HepG2 (cell line): Measurements from ENCODE around the gene KMT2D. TPM values are rescaled to one million over a fixed set of nuclear protein-coding genes. Genes with fewer than 3 reads are reported as not detected.

ENCODE experiments used
- EHMT2 ChIP-seq: fragments of 200-600 bp; sonication (generic); IDR thresholded peaks from 2 replicates; pipeline ENCODE4 v1.7.0; 2017; ENCODE audit warnings: antibody characterized with exemption, low read depth, low read length, borderline replicate concordance
- FOXA3 ChIP-seq: IDR thresholded peaks from 2 replicates; pipeline ENCODE4 v1.6.1; 2016; ENCODE audit warnings: missing genetic modification reagents, missing compliant biosample characterization
- FOXJ3 ChIP-seq: sonication (generic); formaldehyde crosslinking; IDR thresholded peaks from 2 replicates; pipeline ENCODE4 v1.4.0; 2020; ENCODE audit warnings: missing genetic modification reagents, mild to moderate bottlenecking, borderline replicate concordance
- HNRNPH1 ChIP-seq: fragments of 200-400 bp; formaldehyde crosslinking; optimal IDR thresholded peaks from 2 replicates; pipeline ENCODE3; 2017; ENCODE audit warnings: mild to moderate bottlenecking, low read depth, low read length
- MAFG ChIP-seq: sonication (generic); formaldehyde crosslinking; IDR thresholded peaks from 2 replicates; pipeline ENCODE4 v1.5.1; 2020; ENCODE audit warnings: mild to moderate bottlenecking, missing genetic modification reagents
- PHB2 ChIP-seq: fragments of 450-650 bp; IDR thresholded peaks from 2 replicates; pipeline ENCODE4 v1.6.1; 2018; ENCODE audit not compliant: partially characterized antibody
- POGZ ChIP-seq: sonication (generic); formaldehyde crosslinking; IDR thresholded peaks from 2 replicates; pipeline ENCODE4 v1.4.0; 2020; ENCODE audit warnings: mild to moderate bottlenecking, missing genetic modification reagents
- SRSF4 ChIP-seq: fragments of 200-400 bp; formaldehyde crosslinking; IDR thresholded peaks from one replicate; pipeline ENCODE4 v1.6.1; 2018; ENCODE audit warnings: mild to moderate bottlenecking, low read depth, low read length, moderate library complexity; ENCODE audit not compliant: poor library complexity, severe bottlenecking
- ZNF180 ChIP-seq: sonication (generic); formaldehyde crosslinking; IDR thresholded peaks from 2 replicates; pipeline ENCODE4 v1.4.0; 2020; ENCODE audit warnings: low read depth, missing genetic modification reagents, borderline replicate concordance
- ZNF232 ChIP-seq: sonication (generic); formaldehyde crosslinking; IDR thresholded peaks from 2 replicates; pipeline ENCODE4 v1.4.0; 2020; ENCODE audit warnings: missing genetic modification reagents, borderline replicate concordance
- ZNF33B ChIP-seq: sonication (generic); formaldehyde crosslinking; IDR thresholded peaks from 2 replicates; pipeline ENCODE4 v1.5.1; 2020; ENCODE audit warnings: mild to moderate bottlenecking, missing genetic modification reagents
- polyA plus RNA-seq, 8 experiments: library from polyadenylated mRNA; depleted of rRNA in 3 of 8; stranded (reverse) in 7 of 8; unstranded in 1 of 8; fragments of >200 nt; fragmentation: Illumina TruSeq in 4 of 8; extraction: Trizol in 4 of 8; gene quantifications; 2 replicates each; pipeline versions ENCODE4 v1.2.1 to v1.2.3, GENCODE V29; 2011 to 2016; ENCODE audit warnings: low read depth in 4 of 8, missing spikeins in 1 of 8, mixed read lengths in 1 of 8; ENCODE audit not compliant: insufficient read depth in 1 of 8
- total RNA-seq, 5 experiments: library from RNA; depleted of rRNA; stranded (reverse); fragments of >200 nt; fragmentation: Illumina TruSeq; extraction: Trizol; gene quantifications; 2 replicates each; pipeline ENCODE4 v1.2.3, GENCODE V29; 2016; ENCODE audit warnings: low read depth in 1 of 5
- TF ChIP-seq, protein P1 (sequence below): IDR thresholded peaks from 2 replicates; pipeline ENCODE4 v1.6.1; 2016; ENCODE audit warnings: missing biosample characterization, missing genetic modification reagents, low read depth
- TF ChIP-seq, protein P2 (sequence below): sonication (generic); formaldehyde crosslinking; IDR thresholded peaks from 2 replicates; pipeline ENCODE4 v1.4.0; 2020; ENCODE audit warnings: missing genetic modification reagents
- TF ChIP-seq, protein P3 (sequence below): sonication (generic); formaldehyde crosslinking; IDR thresholded peaks from 2 replicates; pipeline ENCODE4 v1.8.1; 2022; ENCODE audit warnings: mild to moderate bottlenecking, missing genetic modification reagents
- TF ChIP-seq, protein P4 (sequence below): sonication (generic); formaldehyde crosslinking; IDR thresholded peaks from 2 replicates; pipeline ENCODE4; 2020; ENCODE audit warnings: missing genetic modification reagents, mild to moderate bottlenecking, borderline replicate concordance
- TF ChIP-seq, protein P5 (sequence below): sonication (generic); formaldehyde crosslinking; IDR thresholded peaks from 2 replicates; pipeline ENCODE4 v1.5.0; 2020; ENCODE audit warnings: mild to moderate bottlenecking, missing genetic modification reagents

KMT2D gene
- total and polyA plus RNA-seq, 2 of the 13 experiments (the other 11 are each of a cell fraction or from before 2014, with no cell fraction given) = 8.1 to 10.4 TPM

DNA sequence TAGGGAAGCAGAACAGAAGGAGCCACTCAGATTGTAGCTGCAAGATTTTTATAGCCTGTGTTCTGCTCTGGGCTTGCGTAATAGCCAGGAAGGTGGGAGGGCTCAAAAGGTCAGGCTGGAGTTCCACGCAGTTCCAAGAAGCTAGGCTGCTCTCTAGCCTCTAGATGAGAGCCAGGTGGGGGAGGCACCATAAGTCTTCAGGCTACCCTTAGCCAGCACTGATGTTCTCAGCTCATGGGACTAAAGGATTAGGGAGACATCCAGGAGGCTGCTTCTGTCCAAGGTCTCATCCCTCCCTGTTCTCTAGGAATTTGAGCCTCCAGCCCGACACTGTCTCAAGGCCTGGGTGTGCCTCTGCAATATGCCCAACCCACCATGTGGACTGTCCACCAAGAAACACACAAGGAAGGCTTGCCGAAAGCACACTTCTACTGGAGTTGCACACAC lies 48.4 kb upstream of the KMT2D start (continued):
- TF ChIP-seq, protein P1, sequence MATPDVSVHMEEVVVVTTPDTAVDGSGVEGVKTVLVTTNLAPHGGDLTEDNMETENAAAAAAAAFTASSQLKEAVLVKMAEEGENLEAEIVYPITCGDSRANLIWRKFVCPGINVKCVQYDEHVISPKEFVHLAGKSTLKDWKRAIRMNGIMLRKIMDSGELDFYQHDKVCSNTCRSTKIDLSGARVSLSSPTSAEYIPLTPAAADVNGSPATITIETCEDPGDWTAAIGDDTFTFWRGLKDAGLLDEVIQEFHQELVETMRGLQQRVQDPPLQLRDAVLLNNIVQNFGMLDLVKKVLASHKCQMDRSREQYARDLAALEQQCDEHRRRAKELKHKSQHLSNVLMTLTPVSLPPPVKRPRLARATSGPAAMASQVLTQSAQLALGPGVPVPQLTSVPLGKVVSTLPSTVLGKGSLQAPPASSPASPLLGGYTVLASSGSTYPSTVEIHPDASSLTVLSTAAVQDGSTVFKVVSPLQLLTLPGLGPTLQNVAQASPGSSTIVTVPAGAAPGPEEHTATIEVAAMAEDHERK (CRISPR knock-in tag) = no peak
- TF ChIP-seq FOXA3 (CRISPR knock-in tag) = no peak
- TF ChIP-seq EHMT2 = no peak
- no peak for TF ChIP-seq SRSF4
- TF ChIP-seq PHB2 = no peak
- no peak for TF ChIP-seq MAFG
- TF ChIP-seq, protein P2, sequence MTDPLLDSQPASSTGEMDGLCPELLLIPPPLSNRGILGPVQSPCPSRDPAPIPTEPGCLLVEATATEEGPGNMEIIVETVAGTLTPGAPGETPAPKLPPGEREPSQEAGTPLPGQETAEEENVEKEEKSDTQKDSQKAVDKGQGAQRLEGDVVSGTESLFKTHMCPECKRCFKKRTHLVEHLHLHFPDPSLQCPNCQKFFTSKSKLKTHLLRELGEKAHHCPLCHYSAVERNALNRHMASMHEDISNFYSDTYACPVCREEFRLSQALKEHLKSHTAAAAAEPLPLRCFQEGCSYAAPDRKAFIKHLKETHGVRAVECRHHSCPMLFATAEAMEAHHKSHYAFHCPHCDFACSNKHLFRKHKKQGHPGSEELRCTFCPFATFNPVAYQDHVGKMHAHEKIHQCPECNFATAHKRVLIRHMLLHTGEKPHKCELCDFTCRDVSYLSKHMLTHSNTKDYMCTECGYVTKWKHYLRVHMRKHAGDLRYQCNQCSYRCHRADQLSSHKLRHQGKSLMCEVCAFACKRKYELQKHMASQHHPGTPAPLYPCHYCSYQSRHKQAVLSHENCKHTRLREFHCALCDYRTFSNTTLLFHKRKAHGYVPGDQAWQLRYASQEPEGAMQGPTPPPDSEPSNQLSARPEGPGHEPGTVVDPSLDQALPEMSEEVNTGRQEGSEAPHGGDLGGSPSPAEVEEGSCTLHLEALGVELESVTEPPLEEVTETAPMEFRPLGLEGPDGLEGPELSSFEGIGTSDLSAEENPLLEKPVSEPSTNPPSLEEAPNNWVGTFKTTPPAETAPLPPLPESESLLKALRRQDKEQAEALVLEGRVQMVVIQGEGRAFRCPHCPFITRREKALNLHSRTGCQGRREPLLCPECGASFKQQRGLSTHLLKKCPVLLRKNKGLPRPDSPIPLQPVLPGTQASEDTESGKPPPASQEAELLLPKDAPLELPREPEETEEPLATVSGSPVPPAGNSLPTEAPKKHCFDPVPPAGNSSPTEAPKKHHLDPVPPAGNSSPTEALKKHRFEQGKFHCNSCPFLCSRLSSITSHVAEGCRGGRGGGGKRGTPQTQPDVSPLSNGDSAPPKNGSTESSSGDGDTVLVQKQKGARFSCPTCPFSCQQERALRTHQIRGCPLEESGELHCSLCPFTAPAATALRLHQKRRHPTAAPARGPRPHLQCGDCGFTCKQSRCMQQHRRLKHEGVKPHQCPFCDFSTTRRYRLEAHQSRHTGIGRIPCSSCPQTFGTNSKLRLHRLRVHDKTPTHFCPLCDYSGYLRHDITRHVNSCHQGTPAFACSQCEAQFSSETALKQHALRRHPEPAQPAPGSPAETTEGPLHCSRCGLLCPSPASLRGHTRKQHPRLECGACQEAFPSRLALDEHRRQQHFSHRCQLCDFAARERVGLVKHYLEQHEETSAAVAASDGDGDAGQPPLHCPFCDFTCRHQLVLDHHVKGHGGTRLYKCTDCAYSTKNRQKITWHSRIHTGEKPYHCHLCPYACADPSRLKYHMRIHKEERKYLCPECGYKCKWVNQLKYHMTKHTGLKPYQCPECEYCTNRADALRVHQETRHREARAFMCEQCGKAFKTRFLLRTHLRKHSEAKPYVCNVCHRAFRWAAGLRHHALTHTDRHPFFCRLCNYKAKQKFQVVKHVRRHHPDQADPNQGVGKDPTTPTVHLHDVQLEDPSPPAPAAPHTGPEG = no peak
- no peak for TF ChIP-seq ZNF180 (CRISPR knock-in tag)
- TF ChIP-seq, protein P3, sequence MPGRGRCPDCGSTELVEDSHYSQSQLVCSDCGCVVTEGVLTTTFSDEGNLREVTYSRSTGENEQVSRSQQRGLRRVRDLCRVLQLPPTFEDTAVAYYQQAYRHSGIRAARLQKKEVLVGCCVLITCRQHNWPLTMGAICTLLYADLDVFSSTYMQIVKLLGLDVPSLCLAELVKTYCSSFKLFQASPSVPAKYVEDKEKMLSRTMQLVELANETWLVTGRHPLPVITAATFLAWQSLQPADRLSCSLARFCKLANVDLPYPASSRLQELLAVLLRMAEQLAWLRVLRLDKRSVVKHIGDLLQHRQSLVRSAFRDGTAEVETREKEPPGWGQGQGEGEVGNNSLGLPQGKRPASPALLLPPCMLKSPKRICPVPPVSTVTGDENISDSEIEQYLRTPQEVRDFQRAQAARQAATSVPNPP (CRISPR knock-in tag) = no peak
- TF ChIP-seq, protein P4, sequence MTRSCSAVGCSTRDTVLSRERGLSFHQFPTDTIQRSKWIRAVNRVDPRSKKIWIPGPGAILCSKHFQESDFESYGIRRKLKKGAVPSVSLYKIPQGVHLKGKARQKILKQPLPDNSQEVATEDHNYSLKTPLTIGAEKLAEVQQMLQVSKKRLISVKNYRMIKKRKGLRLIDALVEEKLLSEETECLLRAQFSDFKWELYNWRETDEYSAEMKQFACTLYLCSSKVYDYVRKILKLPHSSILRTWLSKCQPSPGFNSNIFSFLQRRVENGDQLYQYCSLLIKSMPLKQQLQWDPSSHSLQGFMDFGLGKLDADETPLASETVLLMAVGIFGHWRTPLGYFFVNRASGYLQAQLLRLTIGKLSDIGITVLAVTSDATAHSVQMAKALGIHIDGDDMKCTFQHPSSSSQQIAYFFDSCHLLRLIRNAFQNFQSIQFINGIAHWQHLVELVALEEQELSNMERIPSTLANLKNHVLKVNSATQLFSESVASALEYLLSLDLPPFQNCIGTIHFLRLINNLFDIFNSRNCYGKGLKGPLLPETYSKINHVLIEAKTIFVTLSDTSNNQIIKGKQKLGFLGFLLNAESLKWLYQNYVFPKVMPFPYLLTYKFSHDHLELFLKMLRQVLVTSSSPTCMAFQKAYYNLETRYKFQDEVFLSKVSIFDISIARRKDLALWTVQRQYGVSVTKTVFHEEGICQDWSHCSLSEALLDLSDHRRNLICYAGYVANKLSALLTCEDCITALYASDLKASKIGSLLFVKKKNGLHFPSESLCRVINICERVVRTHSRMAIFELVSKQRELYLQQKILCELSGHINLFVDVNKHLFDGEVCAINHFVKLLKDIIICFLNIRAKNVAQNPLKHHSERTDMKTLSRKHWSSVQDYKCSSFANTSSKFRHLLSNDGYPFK (CRISPR knock-in tag) = no peak
- TF ChIP-seq, protein P5, sequence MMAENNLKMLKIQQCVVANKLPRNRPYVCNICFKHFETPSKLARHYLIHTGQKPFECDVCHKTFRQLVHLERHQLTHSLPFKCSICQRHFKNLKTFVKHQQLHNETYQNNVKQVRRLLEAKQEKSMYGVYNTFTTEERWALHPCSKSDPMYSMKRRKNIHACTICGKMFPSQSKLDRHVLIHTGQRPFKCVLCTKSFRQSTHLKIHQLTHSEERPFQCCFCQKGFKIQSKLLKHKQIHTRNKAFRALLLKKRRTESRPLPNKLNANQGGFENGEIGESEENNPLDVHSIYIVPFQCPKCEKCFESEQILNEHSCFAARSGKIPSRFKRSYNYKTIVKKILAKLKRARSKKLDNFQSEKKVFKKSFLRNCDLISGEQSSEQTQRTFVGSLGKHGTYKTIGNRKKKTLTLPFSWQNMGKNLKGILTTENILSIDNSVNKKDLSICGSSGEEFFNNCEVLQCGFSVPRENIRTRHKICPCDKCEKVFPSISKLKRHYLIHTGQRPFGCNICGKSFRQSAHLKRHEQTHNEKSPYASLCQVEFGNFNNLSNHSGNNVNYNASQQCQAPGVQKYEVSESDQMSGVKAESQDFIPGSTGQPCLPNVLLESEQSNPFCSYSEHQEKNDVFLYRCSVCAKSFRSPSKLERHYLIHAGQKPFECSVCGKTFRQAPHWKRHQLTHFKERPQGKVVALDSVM = no peak
- TF ChIP-seq FOXJ3 (CRISPR knock-in tag) = no peak
- TF ChIP-seq POGZ = no peak
- TF ChIP-seq ZNF33B (CRISPR knock-in tag) = no peak
- TF ChIP-seq HNRNPH1 = no peak
- TF ChIP-seq ZNF232 (CRISPR knock-in tag) = no peak
